ENCODE results near the gene ARMH4. TPM values are rescaled to one million over a fixed set of nuclear protein-coding genes. Genes with fewer than 3 reads are reported as not detected.
A peak's percentile ranks its signal among the peaks of the same experiment; 100 is the strongest.

Gene ARMH4
- total RNA-seq, 2 donors from 2014 or later, result 2.4 to 45.1 TPM

GRCh38 chr14:58166005-58166983, 14.3 kb upstream of the ARMH4 start:
- no peaks in the 10 kb centered on the region for H3K36me3 ChIP-seq
- no peaks in the 10 kb centered on the region for H3K4me1 ChIP-seq (replicated peaks)
- H3K27me3 ChIP-seq (replicated peaks; ENCODE audit: insufficient read depth), result no peaks in the 10 kb centered on the region
- 38% methylated on average over 10 of the region's 10 CpGs for WGBS
- no peak overlapping the region for H3K4me3 ChIP-seq
- DNase-seq (ENCODE audit: low spot score), result peak; percentile 75
- H3K27ac ChIP-seq, result no peak overlapping the region
- intact Hi-C loops (cut with DNase I), result loop anchor here (2.0 kb wide), 1 partner anchor 57 kb away; no protein-coding TSS in a partner anchor
- TF ChIP-seq, protein P1, sequence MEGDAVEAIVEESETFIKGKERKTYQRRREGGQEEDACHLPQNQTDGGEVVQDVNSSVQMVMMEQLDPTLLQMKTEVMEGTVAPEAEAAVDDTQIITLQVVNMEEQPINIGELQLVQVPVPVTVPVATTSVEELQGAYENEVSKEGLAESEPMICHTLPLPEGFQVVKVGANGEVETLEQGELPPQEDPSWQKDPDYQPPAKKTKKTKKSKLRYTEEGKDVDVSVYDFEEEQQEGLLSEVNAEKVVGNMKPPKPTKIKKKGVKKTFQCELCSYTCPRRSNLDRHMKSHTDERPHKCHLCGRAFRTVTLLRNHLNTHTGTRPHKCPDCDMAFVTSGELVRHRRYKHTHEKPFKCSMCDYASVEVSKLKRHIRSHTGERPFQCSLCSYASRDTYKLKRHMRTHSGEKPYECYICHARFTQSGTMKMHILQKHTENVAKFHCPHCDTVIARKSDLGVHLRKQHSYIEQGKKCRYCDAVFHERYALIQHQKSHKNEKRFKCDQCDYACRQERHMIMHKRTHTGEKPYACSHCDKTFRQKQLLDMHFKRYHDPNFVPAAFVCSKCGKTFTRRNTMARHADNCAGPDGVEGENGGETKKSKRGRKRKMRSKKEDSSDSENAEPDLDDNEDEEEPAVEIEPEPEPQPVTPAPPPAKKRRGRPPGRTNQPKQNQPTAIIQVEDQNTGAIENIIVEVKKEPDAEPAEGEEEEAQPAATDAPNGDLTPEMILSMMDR (IDR thresholded peaks at IDR 0.05), result peak; percentile 67 to 79 (median 70)
- TF ChIP-seq POLR2A (IDR thresholded peaks at IDR 0.05) (no peak), POLR2AphosphoS5 (IDR thresholded peaks at IDR 0.05) (peak; percentile 25)
- H3K9me3 ChIP-seq, result no peaks in the 10 kb centered on the region

GRCh38 chr14:58160561-58160960, 8.5 kb upstream of the ARMH4 start:
- no peak for DNase-seq (ENCODE audit: low spot score)
- Histone ChIP-seq H3K9me3 (no peaks in the 10 kb centered on the region), H3K27ac (no peak overlapping the region), H3K36me3 (no peaks in the 10 kb centered on the region), H3K4me3 (no peak overlapping the region), H3K27me3 (replicated peaks; ENCODE audit: insufficient read depth) (no peaks in the 10 kb centered on the region), H3K4me1 (replicated peaks) (no peaks in the 10 kb centered on the region)
- TF ChIP-seq POLR2AphosphoS5 (IDR thresholded peaks at IDR 0.05), result no peak
- no peak for TF ChIP-seq POLR2A (IDR thresholded peaks at IDR 0.05)
- TF ChIP-seq, protein P1 (IDR thresholded peaks at IDR 0.05), result no peak
- intact Hi-C loops (cut with DNase I), result no loop called here

- H3K27me3 ChIP-seq (replicated peaks; ENCODE audit: insufficient read depth), result no peaks in the 10 kb centered on the region
- no peaks in the 10 kb centered on the region for H3K4me1 ChIP-seq (replicated peaks)
- no peaks in the 10 kb centered on the region for H3K9me3 ChIP-seq
- intact Hi-C loops (cut with DNase I), result loop anchor here (5.0 kb wide), 1 partner anchor 34 kb away; no protein-coding TSS in a partner anchor
- 2% methylated on average over 54 of the region's 56 CpGs for WGBS
- peak overlapping the region; percentile 33 to 58 for H3K27ac ChIP-seq
- TF ChIP-seq POLR2A (IDR thresholded peaks at IDR 0.05) (no peak), POLR2AphosphoS5 (IDR thresholded peaks at IDR 0.05) (no peak)
- TF ChIP-seq, protein P1 (IDR thresholded peaks at IDR 0.05), result no peak
- no peak for DNase-seq (ENCODE audit: low spot score)
- peak overlapping the region; percentile 56 to 57 for H3K4me3 ChIP-seq
- no peaks in the 10 kb centered on the region for H3K36me3 ChIP-seq
These were observed 640 bp downstream of the ARMH4 start for GRCh38 chr14:58151133-58152013.

DNA sequence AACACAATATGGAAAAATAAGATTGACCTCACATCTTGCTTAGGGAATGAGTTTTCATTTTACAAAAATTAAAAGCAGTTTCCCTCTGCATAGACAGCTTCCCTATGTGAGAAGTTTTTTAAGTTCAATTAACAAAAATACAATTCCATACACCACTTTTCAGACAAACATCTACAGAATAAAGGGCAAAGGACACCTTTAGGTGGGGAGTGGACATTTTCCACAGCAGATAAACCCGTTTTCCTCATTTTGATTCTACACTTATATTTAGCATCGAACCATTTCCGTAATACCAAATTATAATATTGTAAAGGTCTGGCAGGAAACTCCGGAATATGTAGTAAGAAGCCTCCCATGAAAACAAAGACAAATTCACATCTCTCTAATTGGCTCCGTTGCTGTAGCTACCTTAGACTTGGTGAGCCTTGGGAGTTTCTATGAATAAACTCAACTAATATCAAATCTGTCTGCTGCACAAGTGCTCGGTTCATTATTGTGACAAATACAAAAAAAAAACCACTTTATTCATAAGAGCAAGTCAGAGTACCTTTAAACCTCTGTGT, 1.7 kb downstream of the ARMH4 start:
- Histone ChIP-seq H3K4me3 (no peak overlapping the region), H3K4me1 (replicated peaks) (no peaks in the 10 kb centered on the region), H3K9me3 (no peaks in the 10 kb centered on the region), H3K27ac (no peak overlapping the region), H3K27me3 (replicated peaks; ENCODE audit: insufficient read depth) (no peaks in the 10 kb centered on the region), H3K36me3 (no peaks in the 10 kb centered on the region)
- intact Hi-C loops (cut with DNase I), result loop anchor here (5.0 kb wide), 1 partner anchor 33 kb away; no protein-coding TSS in a partner anchor
- WGBS, result 92% methylated on average over 6 of the region's 6 CpGs
- TF ChIP-seq POLR2A (IDR thresholded peaks at IDR 0.05) (no peak), POLR2AphosphoS5 (IDR thresholded peaks at IDR 0.05) (no peak)
- TF ChIP-seq, protein P1 (IDR thresholded peaks at IDR 0.05), result no peak
- no peak for DNase-seq (ENCODE audit: low spot score)

All from prostate gland (tissue), 2 donors.